SKM-1 (cell line): ENCODE measurements around the gene RPS18.
A peak's percentile ranks its signal among the peaks of the same experiment; 100 is the strongest.

ENCODE experiments used
- DNase-seq: peaks from one replicate; lab custom pipeline; 2025; ENCODE audit not compliant: unreplicated experiment; lab: John Stamatoyannopoulos, UW

Gene RPS18

DNA sequence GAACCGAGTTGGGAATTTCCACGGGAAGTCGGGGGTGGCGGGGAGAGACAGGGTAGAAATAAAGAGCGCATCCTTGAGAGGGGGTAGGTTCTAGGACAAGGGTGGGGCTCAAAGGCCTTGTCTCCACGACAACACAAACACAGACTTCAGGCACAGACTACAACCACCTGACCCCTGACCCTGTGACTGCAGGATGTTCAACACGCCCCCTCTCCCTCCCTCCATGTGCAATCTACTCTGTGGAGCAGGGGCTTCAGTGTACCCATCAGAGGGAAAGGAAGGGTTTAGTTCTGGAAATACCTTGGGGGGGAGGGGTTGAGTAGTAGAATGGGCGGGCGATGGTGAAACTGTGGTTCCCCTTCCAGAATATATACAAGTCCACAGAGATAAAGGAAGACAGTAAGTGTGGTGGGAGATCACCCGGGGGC is 42.7 kb downstream of the RPS18 start:
- peak; percentile 6 for DNase-seq

- DNase-seq = no peak
Observed at GRCh38 chr6:33314943-33315792, 43.3 kb downstream of the RPS18 start.

DNA sequence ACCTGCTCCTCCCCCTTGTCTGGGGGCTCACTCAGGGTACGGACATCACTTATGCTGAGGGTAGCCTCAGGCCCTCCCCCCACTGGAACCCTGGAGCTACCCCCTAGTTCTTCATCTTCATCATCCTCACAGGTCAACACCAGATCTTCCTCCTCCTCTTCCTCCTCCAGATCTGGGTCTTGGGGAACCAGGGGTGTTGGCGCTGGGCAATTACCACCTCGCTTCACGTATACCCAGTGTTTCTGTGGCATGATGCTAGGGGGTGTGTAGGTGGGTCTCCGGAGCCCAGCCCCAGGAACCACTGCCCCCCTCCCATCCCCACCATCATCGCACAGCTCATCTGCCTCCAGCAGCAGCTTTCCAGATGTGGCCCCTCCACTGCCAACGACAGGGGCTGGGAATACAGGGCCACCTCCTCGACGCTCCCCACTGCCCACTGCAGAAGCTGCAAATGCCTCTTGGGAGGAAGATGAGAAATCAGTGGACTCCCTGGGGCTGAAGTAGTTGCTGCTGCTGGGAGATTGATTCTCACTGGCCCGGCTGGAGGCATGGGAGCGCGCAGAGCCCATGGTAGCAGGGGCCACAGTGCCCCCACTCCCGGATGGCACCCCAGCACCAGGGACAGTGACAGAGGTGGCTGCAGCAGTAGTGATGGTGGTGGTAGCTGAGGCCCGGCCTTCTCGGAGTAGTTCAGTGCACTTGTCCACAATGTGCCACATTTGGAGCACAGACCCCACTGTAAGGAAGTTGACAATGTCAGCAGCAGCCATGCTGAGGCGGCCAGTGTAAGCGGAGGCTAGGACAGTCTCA is 44.1 kb downstream of the RPS18 start:
- no peak for DNase-seq

- DNase-seq = no peak
Observed at GRCh38 chr6:33316603-33317418, 44.9 kb downstream of the RPS18 start.

DNA sequence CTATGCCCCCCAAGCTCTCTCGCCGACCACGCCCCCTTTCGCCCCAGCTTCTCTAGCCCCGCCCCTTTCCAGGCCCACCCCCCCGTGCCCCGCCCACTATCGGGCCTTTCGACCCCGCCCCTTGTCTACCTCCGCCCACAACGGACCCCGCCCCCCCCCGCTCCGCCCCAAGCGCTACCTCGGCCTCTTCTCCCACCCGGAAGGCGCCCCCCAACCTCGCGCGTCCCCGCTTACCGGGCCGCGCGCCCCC is 45.5 kb downstream of the RPS18 start:
- peak; percentile 41 for DNase-seq

GRCh38 chr6:33317669-33318425 is 46.0 kb downstream of the RPS18 start, which contains the start of gene ZBTB22:
Gene ZBTB22, minus strand, starts transcription at chr6:33317744. Its CDS starts 828 bp downstream, at chr6:33316916.
- DNase-seq = peak; percentile 94

- DNase-seq = no peak
Observed at GRCh38 chr6:33318426-33319073, 46.7 kb downstream of the RPS18 start.

- DNase-seq = no peak
Observed at GRCh38 chr6:33319939-33320314, 48.1 kb downstream of the RPS18 start.

DNA sequence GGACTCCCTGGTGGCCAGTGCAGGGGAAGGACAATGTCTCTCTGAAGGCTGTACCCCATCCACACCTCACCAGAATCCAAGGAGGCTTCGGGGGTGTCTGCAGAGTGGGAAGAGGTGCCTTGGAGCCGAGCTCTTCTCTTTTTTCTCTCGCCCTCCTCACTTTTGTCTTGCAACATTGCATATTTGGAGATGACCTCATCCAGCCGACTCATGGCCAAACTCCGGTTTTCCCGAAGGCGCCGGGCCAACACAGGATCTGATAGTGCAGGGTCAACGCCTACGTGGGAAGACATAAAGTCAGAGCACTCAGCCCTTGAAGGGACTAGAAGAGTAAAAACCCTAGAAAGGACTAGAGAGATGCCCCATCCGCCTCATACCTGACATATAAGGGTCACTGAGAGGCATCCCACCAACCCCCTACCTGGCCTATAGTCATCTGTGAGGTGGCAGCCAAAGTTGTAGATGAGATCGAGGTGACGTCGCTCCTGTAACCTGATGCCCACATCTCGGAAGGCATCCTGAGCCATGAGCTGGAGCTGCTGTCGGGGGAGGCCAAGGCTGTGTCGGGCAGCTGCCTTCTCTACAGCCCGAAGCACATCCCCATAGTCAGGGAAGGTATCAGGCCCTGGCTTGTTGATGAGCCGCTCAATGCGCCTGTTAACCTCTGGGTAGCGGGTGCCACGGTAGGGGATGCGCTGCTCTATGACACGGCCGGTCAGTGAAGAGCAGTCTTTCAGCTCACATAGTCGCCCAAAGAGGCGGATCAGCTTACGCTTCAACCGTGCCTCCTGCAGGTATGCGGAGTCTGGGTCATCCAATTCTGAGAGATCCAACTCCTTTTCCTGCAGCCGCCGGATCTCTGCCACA is 48.7 kb downstream of the RPS18 start:
- no peak for DNase-seq

GRCh38 chr6:33321227-33321626 is 49.4 kb downstream of the RPS18 start:
- DNase-seq = no peak

DNA sequence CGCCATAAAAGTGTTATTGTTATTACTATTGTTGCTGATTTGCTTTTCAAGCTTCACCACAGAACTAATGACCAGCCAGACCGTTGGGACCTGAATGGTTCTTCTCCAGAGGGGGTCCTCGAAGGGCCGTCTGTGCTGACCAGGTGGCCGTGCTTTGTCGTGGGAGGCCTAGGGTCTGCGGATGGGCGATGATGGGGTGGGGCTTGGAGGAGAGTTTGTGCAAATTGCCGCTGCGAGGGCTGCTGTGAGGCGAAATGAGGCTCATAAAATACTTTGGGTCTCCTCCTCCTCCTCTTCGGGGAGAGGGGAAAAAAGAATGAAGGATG is 51.7 kb downstream of the RPS18 start:
- no peak for DNase-seq

GRCh38 chr6:33324125-33324524 is 52.2 kb downstream of the RPS18 start:
- peak; percentile 22 for DNase-seq
